Stimulated activated CD4-positive, alpha-beta T cell treated with anti-CD3 and anti-CD28 coated beads, TNF-alpha, amount 100 ng/mL, for 48 hours (primary cell): ENCODE data around the gene MFSD12.
A peak's percentile ranks its signal among the peaks of the same experiment; 100 is the strongest.

Experiments
- DNase-seq, 3 donors: peaks; one replicate each; pipeline ENCODE4 v3.0.0-alpha.2; 2020; ENCODE audit warnings: low read depth in 3 of 3

MFSD12 gene

GRCh38 chr19:3556978-3557460 lies 367 bp downstream of the MFSD12 start:
- peak in 2 of 3 donors; percentile 42 to 60 for DNase-seq

GRCh38 chr19:3556423-3556977 lies 886 bp downstream of the MFSD12 start:
- DNase-seq, result no peak

- DNase-seq, result no peak
These were observed 1.5 kb downstream of the MFSD12 start for GRCh38 chr19:3555653-3556422.

- DNase-seq, result no peak
These were observed 2.9 kb downstream of the MFSD12 start for GRCh38 chr19:3554254-3555083.

GRCh38 chr19:3551792-3552095 lies 5.6 kb downstream of the MFSD12 start:
- no peak for DNase-seq

DNA sequence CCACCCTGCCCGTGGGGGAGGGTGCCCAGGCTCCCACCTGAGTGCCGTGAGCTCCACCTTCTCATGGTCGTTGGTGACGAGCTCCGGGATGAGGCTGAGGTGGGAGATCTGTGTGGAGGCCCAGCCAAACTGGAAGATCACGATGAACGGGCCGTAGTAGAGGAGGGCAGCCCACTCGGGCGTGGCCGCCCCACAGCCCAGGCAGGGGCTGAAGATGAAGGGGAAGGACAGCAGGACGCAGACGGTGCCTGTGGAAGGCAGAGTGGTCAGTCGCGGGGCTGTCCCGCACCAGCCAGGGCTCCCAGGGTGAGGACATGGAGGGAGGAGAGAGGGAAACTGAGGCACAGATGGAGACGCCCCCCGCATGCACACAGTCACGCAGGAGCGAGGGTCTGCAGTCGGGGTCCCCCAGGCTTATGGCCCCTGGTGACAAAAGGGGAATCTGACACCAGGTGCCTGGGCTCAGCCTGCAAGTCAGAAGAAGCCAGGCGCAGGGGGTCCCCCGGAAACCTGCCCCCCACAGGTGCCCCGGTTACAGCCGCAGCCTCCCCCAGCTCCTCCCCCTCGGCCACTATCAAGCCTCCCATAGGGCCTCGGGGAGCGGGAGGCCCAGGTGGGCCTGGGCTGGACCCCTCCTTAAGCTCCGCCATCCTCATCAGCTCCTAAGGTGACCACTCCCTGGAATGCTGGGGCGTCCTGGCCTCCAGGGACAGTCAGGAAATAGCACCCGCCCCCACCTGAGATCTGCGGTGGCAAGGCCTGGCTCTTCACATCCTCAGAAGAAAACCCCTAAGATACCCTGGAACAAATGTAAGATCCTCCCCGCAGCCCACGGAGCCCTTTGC lies 6.2 kb downstream of the MFSD12 start:
- DNase-seq, result no peak

- no peak for DNase-seq
These were observed 7.6 kb downstream of the MFSD12 start for GRCh38 chr19:3549816-3550215.

DNA sequence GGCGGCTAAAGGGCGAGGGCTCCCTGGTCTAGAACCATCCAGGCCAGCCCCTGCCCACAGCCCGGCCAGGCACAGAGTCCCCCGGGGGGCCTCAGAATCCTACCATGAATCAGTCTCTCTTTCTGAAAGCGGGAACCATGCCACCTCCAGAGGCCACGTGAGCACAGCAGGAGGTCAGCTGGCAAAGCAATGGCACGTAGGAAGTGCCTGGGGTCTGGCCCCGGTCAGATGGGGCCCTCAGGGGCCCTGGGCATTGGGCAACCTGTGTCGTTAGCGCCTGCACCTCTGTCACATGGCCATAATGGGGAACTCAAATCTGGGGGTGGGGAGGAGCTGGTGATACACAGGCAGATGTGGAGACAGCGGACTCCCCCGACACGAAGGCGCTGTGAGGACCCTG lies 8.8 kb downstream of the MFSD12 start:
- DNase-seq, result no peak

- no peak for DNase-seq
These were observed 9.6 kb downstream of the MFSD12 start for GRCh38 chr19:3547767-3548282.

DNA sequence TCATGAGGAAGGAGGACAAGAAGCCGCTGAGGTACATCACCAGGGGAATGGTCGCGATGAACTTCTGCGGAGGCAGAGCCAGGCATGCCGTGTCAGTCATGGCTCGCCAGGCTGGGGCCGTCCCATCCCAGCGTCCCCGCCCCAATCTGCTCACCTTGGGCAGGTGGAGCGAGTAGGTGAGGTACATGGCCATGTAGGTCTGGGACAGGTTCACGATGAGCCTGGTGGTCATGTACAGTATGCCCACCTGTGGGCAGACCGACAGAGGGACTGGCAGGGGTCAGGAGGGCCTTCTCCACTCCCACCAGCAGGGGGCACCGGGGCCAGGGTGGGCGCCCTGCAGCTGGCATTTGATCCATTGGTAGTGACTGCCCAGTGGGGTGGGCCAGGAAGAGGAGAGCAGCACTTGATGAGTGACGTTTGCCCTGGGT lies 10.1 kb downstream of the MFSD12 start:
- DNase-seq, result no peak

DNA sequence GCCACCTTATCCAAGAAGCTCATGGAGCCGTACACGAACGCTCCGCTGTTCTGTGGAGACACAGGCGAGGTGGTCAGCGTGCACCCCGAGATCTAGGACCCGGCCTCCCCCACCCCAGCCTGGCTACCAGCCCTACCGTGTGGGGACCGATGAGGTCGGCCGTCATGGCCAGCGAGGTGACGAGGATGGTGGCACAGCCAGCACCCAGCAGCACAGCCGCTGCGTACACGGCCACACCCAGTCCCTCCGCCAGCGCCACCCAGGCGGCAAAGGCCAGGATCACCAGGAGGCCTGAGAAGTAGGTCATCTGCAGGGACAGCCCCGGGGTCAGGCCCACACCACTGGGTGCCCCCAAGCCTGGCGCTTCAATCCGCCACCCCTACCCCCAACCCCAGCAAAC lies 11.3 kb downstream of the MFSD12 start:
- no peak for DNase-seq

- no peak for DNase-seq
These were observed 11.7 kb downstream of the MFSD12 start for GRCh38 chr19:3545669-3546034.

DNA sequence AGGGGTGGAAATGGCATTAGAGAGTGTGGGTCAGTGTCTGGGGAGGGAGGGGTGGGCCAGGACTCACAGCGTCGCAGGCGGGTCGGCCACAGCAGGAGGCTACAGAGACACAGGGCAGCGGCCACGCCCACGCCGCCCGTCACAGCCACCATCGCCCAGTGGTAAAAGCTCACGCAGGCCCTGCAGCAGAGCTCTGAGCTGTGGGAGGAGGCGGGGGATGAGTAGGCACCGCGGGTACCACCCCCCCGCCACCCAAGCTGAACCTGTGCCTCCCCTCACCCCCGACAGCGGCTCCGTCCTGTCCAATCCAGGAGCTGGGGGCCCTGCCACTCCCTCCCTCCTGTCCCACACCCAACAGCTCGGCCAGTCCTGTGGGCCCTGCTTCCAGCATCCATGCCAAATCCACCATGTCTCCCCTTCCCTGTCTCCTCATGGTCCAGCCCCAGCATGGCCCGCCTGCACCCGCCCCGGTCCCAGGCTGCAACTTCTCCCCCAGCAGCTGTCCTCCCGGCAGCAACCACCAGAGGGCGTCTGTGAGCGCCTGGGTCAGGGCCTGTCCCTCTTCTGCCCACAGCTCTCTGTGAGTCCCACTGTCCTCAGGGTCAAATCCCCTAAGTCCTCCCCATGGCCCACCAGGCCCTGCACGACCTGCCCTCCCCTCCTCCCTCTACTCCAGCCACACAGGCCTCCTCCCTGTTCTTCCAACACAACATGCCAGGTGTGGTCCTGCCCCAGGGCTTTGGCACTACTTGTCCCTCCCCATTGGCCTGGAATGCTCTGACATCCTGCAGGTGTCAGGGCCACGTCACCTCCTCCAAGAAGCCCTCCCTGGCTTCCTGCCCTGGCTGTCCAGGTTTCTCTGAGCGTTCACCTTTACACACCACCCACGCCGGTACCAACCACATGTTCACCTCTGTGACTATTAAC lies 12.4 kb downstream of the MFSD12 start:
- peak; percentile 48 to 72 (median 71) for DNase-seq

DNA sequence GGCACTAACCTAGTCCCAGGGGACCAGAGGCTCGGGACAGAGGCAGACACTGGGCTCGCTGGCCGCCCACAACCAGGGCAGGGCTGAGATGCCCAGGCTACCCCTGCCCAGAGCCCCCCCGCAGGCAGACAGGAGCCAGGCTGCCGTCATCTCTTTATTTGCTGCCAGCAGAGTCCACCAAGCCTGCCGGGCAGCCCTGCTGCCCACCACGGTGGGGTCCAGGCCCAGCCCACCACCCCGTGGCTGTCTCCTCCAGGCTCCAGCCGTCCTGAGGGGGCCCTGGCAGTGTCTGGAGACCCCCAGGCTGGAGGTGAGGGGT lies 13.4 kb downstream of the MFSD12 start:
- DNase-seq, result no peak

GRCh38 chr19:3543150-3544057 lies 14.0 kb downstream of the MFSD12 start:
- no peak for DNase-seq

- no peak for DNase-seq
These were observed 17.6 kb downstream of the MFSD12 start for GRCh38 chr19:3539756-3540118.

- DNase-seq, result no peak
These were observed 18.2 kb downstream of the MFSD12 start, which contains the start of gene TEKTIP1 for GRCh38 chr19:3538965-3539755. Gene TEKTIP1, plus strand, starts transcription at chr19:3539174. Its CDS starts 4 bp downstream, at chr19:3539178.

DNA sequence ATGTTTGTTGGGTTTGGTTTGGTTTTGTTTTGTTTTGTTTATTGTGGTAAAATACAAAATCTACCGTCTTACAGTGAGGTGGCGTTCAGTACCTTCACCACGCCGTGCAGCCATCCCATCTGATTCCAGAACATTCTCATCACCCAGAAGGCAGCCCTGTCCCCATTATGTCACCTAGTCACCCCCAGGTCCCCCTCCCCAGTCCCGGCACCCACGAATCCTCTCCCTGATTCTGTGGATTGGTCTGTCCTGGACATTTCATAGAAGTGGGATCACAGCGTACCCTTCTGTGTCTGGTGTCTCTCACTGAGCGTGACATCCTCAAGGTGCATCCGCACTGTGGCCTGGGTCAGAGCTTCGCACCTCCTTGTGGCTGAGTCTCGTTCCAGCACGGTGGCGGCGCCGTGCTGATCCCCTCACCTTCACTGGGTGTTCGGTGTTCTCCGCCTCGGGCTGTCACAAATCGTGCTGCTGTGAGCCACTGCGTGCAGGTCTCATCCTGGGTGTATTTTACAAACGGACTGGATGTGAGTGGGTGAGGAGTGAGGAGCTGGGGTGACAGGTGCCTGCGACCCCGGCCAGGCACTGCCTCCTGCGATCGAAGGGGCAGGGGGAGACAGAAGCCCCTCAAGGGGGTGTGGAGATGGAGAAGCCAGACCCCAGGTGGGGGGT lies 19.0 kb downstream of the MFSD12 start:
- DNase-seq, result no peak
